Psoas muscle (tissue), 8 donors: ENCODE measurements around the gene VWC2L. TPM values are rescaled to one million over a fixed set of nuclear protein-coding genes. Genes with fewer than 3 reads are reported as not detected.

Experiments used
- ATAC-seq, 4 donors: fragments of 200-7000 bp; cut with Tn5 transposase; one replicate each; pipeline ENCODE4 v1.9.1; 2020; ENCODE audit warnings: moderate library complexity in 3 of 4, mild to moderate bottlenecking in 2 of 4
- DNase-seq, 2 donors: peaks; one replicate each; pipeline ENCODE4 v3.0.0-alpha.2; 2020
- H3K27ac ChIP-seq: fragments of 200-600 bp; one replicate; pipeline ENCODE4 v1.8.0; 2022
- H3K27me3 ChIP-seq, 3 donors: fragments of 200-600 bp in 1 of 3; one replicate each; pipeline versions ENCODE4 v1.6.1 to v1.8.0; 2013 to 2022; ENCODE audit warnings: low read length in 2 of 3, mild to moderate bottlenecking in 2 of 3, moderate library complexity in 1 of 3; ENCODE audit not compliant: insufficient read depth in 3 of 3
- H3K36me3 ChIP-seq, 2 donors: fragments of 200-600 bp in 1 of 2; one replicate each; pipeline versions ENCODE4 v1.6.1 to v1.8.0; 2013 to 2022; ENCODE audit warnings: low read depth in 1 of 2, mild to moderate bottlenecking in 1 of 2, moderate library complexity in 1 of 2; ENCODE audit not compliant: insufficient read depth in 1 of 2
- H3K4me1 ChIP-seq: fragments of 200-600 bp; one replicate; pipeline ENCODE4 v1.8.0; 2022
- H3K4me3 ChIP-seq: fragments of 200-600 bp; one replicate; pipeline ENCODE4 v1.8.0; 2022; ENCODE audit warnings: mild to moderate bottlenecking
- H3K9me3 ChIP-seq: fragments of 200-600 bp; one replicate; pipeline ENCODE4 v1.8.0; 2022
- WGBS, 3 donors: extraction: QIAGEN DNeasy Blood & Tissue Kit; methylation state at CpG; one replicate each; pipeline versions ENCODE4 v1.1.6 to v1.1.7; 2013; 5-methylcytosine and 5-hydroxymethylcytosine counted together
- intact Hi-C, 2 donors: fragments of 100-400 bp; cut with DNase I; formaldehyde crosslinking; loops; one replicate each; pipeline versions ENCODE4 v1.11.0 to v1.14.2; 2022
- long read RNA-seq, 2 donors: library from polyadenylated mRNA; unstranded; transcript quantifications; one replicate each; pipeline ENCODE4 v2.0.0, GENCODE V29; 2021
- polyA plus RNA-seq, 3 donors: library from polyadenylated mRNA; stranded (reverse); fragments of 200-250 nt; gene quantifications; one replicate each; pipeline ENCODE4 v1.2.3, GENCODE V29; 2013
- total RNA-seq, 4 donors: library from RNA; stranded (reverse); fragmentation: NEBNext Ultra II Directional in 2 of 4; extraction: Animal tissue kit (Norgen Biotek cat#: 25700) in 2 of 4; gene quantifications; one replicate each; pipeline versions ENCODE4 v1.2.1 to v1.2.4, GENCODE V29; 2021 to 2023
- TF ChIP-seq, protein P1 (sequence below): fragments of 200-600 bp; IDR thresholded peaks from one replicate; pipeline ENCODE4 v1.8.0; 2022; ENCODE audit warnings: antibody characterized with exemption
- donor health status: healthy with polysubstance abuse.
- donor health status: DM: no; HTN: no; CAD: no; lungs with moderate emphysema.
- donor health status: Bipolar disorder and iron deficiency.
- donor health status: healthy.
- donor health status: DM: yes; HTN: yes; CAD: no.
- donor health status: DM: no; HTN: no; CAD: no.
- donor health status: DM: no; HTN: no; CAD: no.
- donor health status: DM: yes; HTN: yes; CAD: no.

VWC2L gene
- under 1 TPM in 3 of 4 donors, not detected in 1; 0.04 to 0.87 (median 0.51) TPM for total RNA-seq
- polyA plus RNA-seq = not detected
- long read RNA-seq, donor 1 = 0 reads
- long read RNA-seq, donor 2 = 0 reads

- no peak within 1 kb of the TSS for H3K27ac ChIP-seq
- ATAC-seq (peak in 3 of 4 donors; percentile 52 to 73 (median 71)), DNase-seq (peak; percentile 54 to 75)
- TF ChIP-seq, protein P1, sequence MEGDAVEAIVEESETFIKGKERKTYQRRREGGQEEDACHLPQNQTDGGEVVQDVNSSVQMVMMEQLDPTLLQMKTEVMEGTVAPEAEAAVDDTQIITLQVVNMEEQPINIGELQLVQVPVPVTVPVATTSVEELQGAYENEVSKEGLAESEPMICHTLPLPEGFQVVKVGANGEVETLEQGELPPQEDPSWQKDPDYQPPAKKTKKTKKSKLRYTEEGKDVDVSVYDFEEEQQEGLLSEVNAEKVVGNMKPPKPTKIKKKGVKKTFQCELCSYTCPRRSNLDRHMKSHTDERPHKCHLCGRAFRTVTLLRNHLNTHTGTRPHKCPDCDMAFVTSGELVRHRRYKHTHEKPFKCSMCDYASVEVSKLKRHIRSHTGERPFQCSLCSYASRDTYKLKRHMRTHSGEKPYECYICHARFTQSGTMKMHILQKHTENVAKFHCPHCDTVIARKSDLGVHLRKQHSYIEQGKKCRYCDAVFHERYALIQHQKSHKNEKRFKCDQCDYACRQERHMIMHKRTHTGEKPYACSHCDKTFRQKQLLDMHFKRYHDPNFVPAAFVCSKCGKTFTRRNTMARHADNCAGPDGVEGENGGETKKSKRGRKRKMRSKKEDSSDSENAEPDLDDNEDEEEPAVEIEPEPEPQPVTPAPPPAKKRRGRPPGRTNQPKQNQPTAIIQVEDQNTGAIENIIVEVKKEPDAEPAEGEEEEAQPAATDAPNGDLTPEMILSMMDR = no peak
- intact Hi-C loops = no loop called here
- no peaks in the 10 kb centered on the region for H3K9me3 ChIP-seq
- no peaks in the 10 kb centered on the region for H3K36me3 ChIP-seq
- H3K4me3 ChIP-seq = no peak within 1 kb of the TSS
- no peaks in the 10 kb centered on the region for H3K4me1 ChIP-seq
- 11 to 13% (median 12%) methylated on average over 19 of the region's 19 CpGs for WGBS, 3 donors
- H3K27me3 ChIP-seq = no peaks in the 10 kb centered on the region
Measured at GRCh38 chr2:214410918-214411554, at the start of gene VWC2L. VWC2L (plus strand) TSS chr2:214411054; CDS start chr2:214414194, 3,140 bp downstream.

- no peak for ATAC-seq
- H3K27me3 ChIP-seq = no peaks in the 10 kb centered on the region
- H3K27ac ChIP-seq = no peak overlapping the region
- H3K36me3 ChIP-seq = no peaks in the 10 kb centered on the region
- no peak for DNase-seq
- H3K4me3 ChIP-seq = no peak overlapping the region
- WGBS, 3 donors = 87 to 91% (median 90%) methylated on average over 4 of the region's 4 CpGs
- H3K9me3 ChIP-seq = no peaks in the 10 kb centered on the region
- TF ChIP-seq, protein P1 = no peak
- intact Hi-C loops = no loop called here
- no peaks in the 10 kb centered on the region for H3K4me1 ChIP-seq
Measured at GRCh38 chr2:214361116-214361515, 49.7 kb upstream of the VWC2L start.

GRCh38 chr2:214365549-214365948 lies 45.3 kb upstream of the VWC2L start:
- WGBS, 3 donors = 90 to 92% (median 90%) methylated on average over 1 of the region's 1 CpG
- Histone ChIP-seq H3K36me3 (no peaks in the 10 kb centered on the region), H3K27ac (no peak overlapping the region), H3K4me3 (no peak overlapping the region), H3K27me3 (no peaks in the 10 kb centered on the region), H3K4me1 (no peaks in the 10 kb centered on the region), H3K9me3 (no peaks in the 10 kb centered on the region)
- ATAC-seq (no peak), DNase-seq (no peak)
- TF ChIP-seq, protein P1 = no peak
- intact Hi-C loops = no loop called here

DNA sequence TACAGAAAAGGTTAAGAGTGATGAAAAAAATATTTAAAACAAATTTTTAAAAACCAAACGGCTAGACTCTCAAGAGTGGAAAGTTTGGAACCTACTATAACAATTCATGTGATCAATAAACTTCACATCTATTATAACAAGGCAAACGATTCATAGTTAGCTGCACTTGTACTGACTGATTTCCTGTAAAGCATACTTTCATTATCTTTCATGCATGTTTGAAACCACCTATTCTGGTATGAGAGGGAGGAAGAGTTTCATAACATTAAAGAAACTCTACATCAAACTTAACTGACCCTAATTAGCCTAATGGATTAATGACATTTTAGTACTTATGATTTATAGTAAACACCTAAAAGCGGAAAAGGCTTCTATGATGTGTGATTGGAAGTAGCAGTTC lies 43.7 kb upstream of the VWC2L start:
- no peaks in the 10 kb centered on the region for H3K27me3 ChIP-seq
- H3K9me3 ChIP-seq = no peaks in the 10 kb centered on the region
- no peak overlapping the region for H3K27ac ChIP-seq
- 67 to 70% (median 68%) methylated on average over 3 of the region's 3 CpGs for WGBS, 3 donors
- intact Hi-C loops = no loop called here
- TF ChIP-seq, protein P1 = no peak
- no peak for DNase-seq
- H3K36me3 ChIP-seq = no peaks in the 10 kb centered on the region
- no peaks in the 10 kb centered on the region for H3K4me1 ChIP-seq
- H3K4me3 ChIP-seq = no peak overlapping the region
- no peak for ATAC-seq
